ENCODE results near the gene ATP8B1. TPM values are rescaled to one million over a fixed set of nuclear protein-coding genes. Genes with fewer than 3 reads are reported as not detected.

Gene ATP8B1
- total RNA-seq, 1 donor from 2014 or later, result 30.9 TPM

DNA sequence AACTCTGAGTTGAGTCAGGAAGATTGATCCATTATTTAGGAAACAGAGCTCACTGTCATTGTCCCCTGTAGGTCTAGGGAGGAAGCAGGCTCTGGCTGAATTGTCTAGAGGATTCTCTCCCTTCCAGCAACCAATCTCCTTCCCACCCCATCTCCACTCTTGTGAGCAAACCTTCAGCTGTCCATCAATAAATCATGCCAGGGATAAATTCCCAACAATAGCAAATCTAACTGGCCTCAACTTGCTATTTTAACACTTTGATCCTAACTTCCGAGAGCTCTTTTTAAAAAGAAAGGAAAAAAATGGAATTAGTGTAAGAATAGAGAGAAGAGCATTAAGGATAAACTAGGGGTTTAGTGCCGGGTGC is 53.5 kb downstream of the ATP8B1 start:
- DNase-seq (ENCODE audit: low spot score in 2 of 2), result no peak
- H3K4me3 ChIP-seq, result no peak overlapping the region
- H3K27me3 ChIP-seq, result no peaks in the 10 kb centered on the region
- H3K27ac ChIP-seq, result peak overlapping the region; percentile 70 to 88
- intact Hi-C loops (cut with DNase I), result loop anchor here (5.0 kb wide), 1 partner anchor 33 kb away; no protein-coding TSS in a partner anchor
- peaks cover 9 to 41% of the 10 kb centered on the region in 2 donors for H3K4me1 ChIP-seq
- no peaks in the 10 kb centered on the region for H3K9me3 ChIP-seq
- TF ChIP-seq, protein P1, sequence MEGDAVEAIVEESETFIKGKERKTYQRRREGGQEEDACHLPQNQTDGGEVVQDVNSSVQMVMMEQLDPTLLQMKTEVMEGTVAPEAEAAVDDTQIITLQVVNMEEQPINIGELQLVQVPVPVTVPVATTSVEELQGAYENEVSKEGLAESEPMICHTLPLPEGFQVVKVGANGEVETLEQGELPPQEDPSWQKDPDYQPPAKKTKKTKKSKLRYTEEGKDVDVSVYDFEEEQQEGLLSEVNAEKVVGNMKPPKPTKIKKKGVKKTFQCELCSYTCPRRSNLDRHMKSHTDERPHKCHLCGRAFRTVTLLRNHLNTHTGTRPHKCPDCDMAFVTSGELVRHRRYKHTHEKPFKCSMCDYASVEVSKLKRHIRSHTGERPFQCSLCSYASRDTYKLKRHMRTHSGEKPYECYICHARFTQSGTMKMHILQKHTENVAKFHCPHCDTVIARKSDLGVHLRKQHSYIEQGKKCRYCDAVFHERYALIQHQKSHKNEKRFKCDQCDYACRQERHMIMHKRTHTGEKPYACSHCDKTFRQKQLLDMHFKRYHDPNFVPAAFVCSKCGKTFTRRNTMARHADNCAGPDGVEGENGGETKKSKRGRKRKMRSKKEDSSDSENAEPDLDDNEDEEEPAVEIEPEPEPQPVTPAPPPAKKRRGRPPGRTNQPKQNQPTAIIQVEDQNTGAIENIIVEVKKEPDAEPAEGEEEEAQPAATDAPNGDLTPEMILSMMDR (IDR thresholded peaks at IDR 0.05), result no peak
- H3K36me3 ChIP-seq, result peaks cover 0 to 6% of the 10 kb centered on the region in 2 donors

DNA sequence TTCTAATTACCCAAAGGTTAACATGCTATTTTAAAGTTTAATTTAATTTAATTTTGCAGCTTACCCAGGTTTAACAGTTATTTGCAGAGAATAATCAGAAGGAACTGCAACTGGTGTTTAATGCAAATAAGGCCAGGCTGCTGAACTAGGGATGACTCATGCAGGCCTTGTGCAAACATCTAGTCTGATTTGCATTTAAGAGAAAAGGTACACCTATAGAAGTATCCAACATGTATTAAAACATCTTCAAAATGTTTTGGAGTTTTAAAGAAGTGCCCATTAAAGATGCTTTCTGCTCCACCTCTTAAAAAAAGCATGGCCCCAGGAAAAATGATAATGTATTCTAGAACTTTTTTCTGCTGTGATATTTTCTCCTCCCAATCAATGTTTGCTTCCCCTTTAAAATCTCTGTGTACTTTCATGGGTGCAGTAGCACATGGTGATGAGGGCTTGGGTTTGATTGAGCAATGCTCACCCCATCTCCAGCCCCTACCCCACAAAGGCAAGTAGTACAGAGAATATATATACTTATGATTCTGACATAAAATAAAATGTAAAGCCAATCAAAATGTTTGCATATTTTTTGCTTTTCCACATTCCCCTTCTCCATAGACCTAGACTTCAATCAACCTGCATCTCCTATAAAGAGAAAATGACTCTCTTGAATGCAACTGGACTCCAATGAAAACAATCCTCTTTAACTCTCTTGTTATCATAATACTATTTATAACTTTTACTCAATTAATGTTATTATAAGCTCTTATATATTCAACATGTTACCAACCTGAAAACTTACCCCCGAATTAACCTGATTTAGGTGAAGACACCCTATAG is 54.1 kb downstream of the ATP8B1 start:
- peaks cover 0 to 6% of the 10 kb centered on the region in 2 donors for H3K36me3 ChIP-seq
- H3K4me3 ChIP-seq, result no peak overlapping the region
- peak overlapping the region; percentile 70 to 88 for H3K27ac ChIP-seq
- TF ChIP-seq, protein P1 (IDR thresholded peaks at IDR 0.05), result no peak
- H3K9me3 ChIP-seq, result no peaks in the 10 kb centered on the region
- H3K27me3 ChIP-seq, result no peaks in the 10 kb centered on the region
- intact Hi-C loops (cut with DNase I), result loop anchor here (5.0 kb wide), 1 partner anchor 33 kb away; no protein-coding TSS in a partner anchor
- peaks cover 9 to 41% of the 10 kb centered on the region in 2 donors for H3K4me1 ChIP-seq
- no peak for DNase-seq (ENCODE audit: low spot score in 2 of 2)

DNA sequence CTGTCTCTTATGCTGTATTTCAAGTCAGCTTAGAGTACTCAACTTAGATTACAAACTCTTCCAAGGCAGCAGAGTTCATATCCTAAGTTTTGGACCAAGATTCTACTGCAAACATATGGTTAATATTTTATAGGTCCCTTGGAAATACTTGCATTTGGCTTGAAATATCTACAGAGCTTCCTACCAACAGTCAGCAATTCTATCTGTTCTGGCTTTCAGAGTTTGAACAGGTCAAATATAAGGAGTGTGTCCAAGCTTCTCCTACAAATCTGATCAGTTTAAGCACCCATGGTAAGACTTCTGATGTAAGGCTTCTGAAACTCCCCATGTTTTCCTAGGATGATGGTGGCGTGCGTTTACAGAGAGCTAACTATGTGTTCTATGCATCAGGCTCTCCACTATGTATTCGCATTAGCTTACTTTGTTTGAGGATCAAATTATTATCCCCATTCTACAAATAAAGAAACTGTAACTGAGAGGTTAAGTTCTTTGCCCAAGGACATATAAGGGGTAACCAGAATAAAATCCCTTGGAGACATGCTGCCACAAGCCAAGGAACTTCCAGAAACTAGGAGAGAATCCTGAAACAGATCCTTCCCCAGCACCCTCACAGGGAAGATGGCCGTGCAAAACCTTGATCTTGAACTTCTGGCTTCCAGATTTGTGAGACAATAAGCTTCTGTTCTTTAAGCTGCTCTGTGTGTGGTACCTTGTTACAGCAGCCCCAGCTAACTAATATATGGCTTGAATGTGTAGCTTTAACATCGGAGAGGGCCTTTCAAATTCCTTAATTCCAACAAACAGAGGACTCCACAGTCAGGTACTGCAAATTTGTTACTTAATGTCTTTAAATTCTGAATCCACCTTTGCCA is 55.1 kb downstream of the ATP8B1 start:
- Histone ChIP-seq H3K4me3 (no peak overlapping the region), H3K27ac (peak overlapping the region; percentile 57 to 88), H3K27me3 (no peaks in the 10 kb centered on the region), H3K4me1 (peaks cover 9 to 45% of the 10 kb centered on the region in 2 donors), H3K9me3 (no peaks in the 10 kb centered on the region), H3K36me3 (peaks cover 0 to 6% of the 10 kb centered on the region in 2 donors)
- TF ChIP-seq, protein P1 (IDR thresholded peaks at IDR 0.05), result no peak
- no peak for DNase-seq (ENCODE audit: low spot score in 2 of 2)
- intact Hi-C loops (cut with DNase I), result loop anchor here (5.0 kb wide), 1 partner anchor 34 kb away; no protein-coding TSS in a partner anchor

- H3K9me3 ChIP-seq, result peaks cover 0 to 5% of the 10 kb centered on the region in 2 donors
- peaks cover 9 to 36% of the 10 kb centered on the region in 2 donors for H3K4me1 ChIP-seq
- H3K36me3 ChIP-seq, result peaks cover 0 to 10% of the 10 kb centered on the region in 2 donors
- H3K4me3 ChIP-seq, result no peak overlapping the region
- peak overlapping the region; percentile 85 to 88 for H3K27ac ChIP-seq
- TF ChIP-seq, protein P1 (IDR thresholded peaks at IDR 0.05), result no peak
- H3K27me3 ChIP-seq, result no peaks in the 10 kb centered on the region
- peak in 1 of 2 donors; percentile 70 for DNase-seq (ENCODE audit: low spot score in 2 of 2)
- intact Hi-C loops (cut with DNase I), result no loop called here
Measured at GRCh38 chr18:57744211-57744694, 58.9 kb downstream of the ATP8B1 start.

- H3K4me3 ChIP-seq, result no peak overlapping the region
- H3K9me3 ChIP-seq, result peaks cover 0 to 5% of the 10 kb centered on the region in 2 donors
- no peaks in the 10 kb centered on the region for H3K27me3 ChIP-seq
- TF ChIP-seq, protein P1 (IDR thresholded peaks at IDR 0.05), result no peak
- intact Hi-C loops (cut with DNase I), result loop anchor here (2.0 kb wide), 1 partner anchor 64 kb away; no protein-coding TSS in a partner anchor
- peak overlapping the region; percentile 85 to 88 for H3K27ac ChIP-seq
- H3K36me3 ChIP-seq, result peaks cover 0 to 10% of the 10 kb centered on the region in 2 donors
- peaks cover 0 to 33% of the 10 kb centered on the region in 2 donors for H3K4me1 ChIP-seq
- DNase-seq (ENCODE audit: low spot score in 2 of 2), result peak in 1 of 2 donors; percentile 85
Measured at GRCh38 chr18:57743008-57743407, 60.1 kb downstream of the ATP8B1 start.
